Measurements from ENCODE around the gene ARHGAP12.

ARHGAP12 gene

GRCh38 chr10:31888442-31888841, 40.2 kb downstream of the ARHGAP12 start:
- in situ Hi-C loops (cut with MboI; ENCODE audit: low sequenced_read_pairs, unreplicated experiment): no loop called here
- no peak for TF ChIP-seq CTCF (IDR thresholded peaks at IDR 0.05; ENCODE audit: borderline replicate concordance, control extremely low read depth, extremely low read depth, insufficient read depth, missing control alignments)
- DNase-seq (ENCODE audit: low spot score): no peak

- in situ Hi-C loops (cut with MboI; ENCODE audit: low sequenced_read_pairs, unreplicated experiment): no loop called here
- no peak for DNase-seq (ENCODE audit: low spot score)
- TF ChIP-seq CTCF (IDR thresholded peaks at IDR 0.05; ENCODE audit: borderline replicate concordance, control extremely low read depth, extremely low read depth, insufficient read depth, missing control alignments): no peak
Measured at GRCh38 chr10:31887850-31888249, 40.8 kb downstream of the ARHGAP12 start.

GRCh38 chr10:31886885-31887284, 41.7 kb downstream of the ARHGAP12 start:
- DNase-seq (ENCODE audit: low spot score): no peak

GRCh38 chr10:31885971-31886370, 42.7 kb downstream of the ARHGAP12 start:
- in situ Hi-C loops (cut with MboI; ENCODE audit: low sequenced_read_pairs, unreplicated experiment): no loop called here
- no peak for DNase-seq (ENCODE audit: low spot score)
- TF ChIP-seq CTCF (IDR thresholded peaks at IDR 0.05; ENCODE audit: borderline replicate concordance, control extremely low read depth, extremely low read depth, insufficient read depth, missing control alignments): no peak

More at GRCh38 chr10:31886885-31887284, 41.7 kb downstream of the ARHGAP12 start:
- no peak for TF ChIP-seq CTCF (IDR thresholded peaks at IDR 0.05; ENCODE audit: borderline replicate concordance, control extremely low read depth, extremely low read depth, insufficient read depth, missing control alignments)
- in situ Hi-C loops (cut with MboI; ENCODE audit: low sequenced_read_pairs, unreplicated experiment): no loop called here

GRCh38 chr10:31884386-31884785, 44.2 kb downstream of the ARHGAP12 start:
- no peak for TF ChIP-seq CTCF (IDR thresholded peaks at IDR 0.05; ENCODE audit: borderline replicate concordance, control extremely low read depth, extremely low read depth, insufficient read depth, missing control alignments)
- in situ Hi-C loops (cut with MboI; ENCODE audit: low sequenced_read_pairs, unreplicated experiment): no loop called here
- DNase-seq (ENCODE audit: low spot score): no peak

GRCh38 chr10:31883397-31883796, 45.2 kb downstream of the ARHGAP12 start:
- DNase-seq (ENCODE audit: low spot score): no peak
- in situ Hi-C loops (cut with MboI; ENCODE audit: low sequenced_read_pairs, unreplicated experiment): no loop called here
- no peak for TF ChIP-seq CTCF (IDR thresholded peaks at IDR 0.05; ENCODE audit: borderline replicate concordance, control extremely low read depth, extremely low read depth, insufficient read depth, missing control alignments)

GRCh38 chr10:31878486-31878885, 50.1 kb downstream of the ARHGAP12 start:
- in situ Hi-C loops (cut with MboI; ENCODE audit: low sequenced_read_pairs, unreplicated experiment): no loop called here
- no peak for DNase-seq (ENCODE audit: low spot score)
- TF ChIP-seq CTCF (IDR thresholded peaks at IDR 0.05; ENCODE audit: borderline replicate concordance, control extremely low read depth, extremely low read depth, insufficient read depth, missing control alignments): no peak

Data from GM13976 (cell line).